A204.1 (cell line): ENCODE measurements around the gene RAB11FIP4.

Experiments
- FAIRE-seq: peaks from 2 replicates; lab custom pipeline; 2012; peaks lifted over from hg19 to GRCh38; lab: Jason Lieb, UNC

The RAB11FIP4 gene

GRCh38 chr17:31549525-31550388, 158.3 kb downstream of the RAB11FIP4 start:
- no peak for FAIRE-seq

DNA sequence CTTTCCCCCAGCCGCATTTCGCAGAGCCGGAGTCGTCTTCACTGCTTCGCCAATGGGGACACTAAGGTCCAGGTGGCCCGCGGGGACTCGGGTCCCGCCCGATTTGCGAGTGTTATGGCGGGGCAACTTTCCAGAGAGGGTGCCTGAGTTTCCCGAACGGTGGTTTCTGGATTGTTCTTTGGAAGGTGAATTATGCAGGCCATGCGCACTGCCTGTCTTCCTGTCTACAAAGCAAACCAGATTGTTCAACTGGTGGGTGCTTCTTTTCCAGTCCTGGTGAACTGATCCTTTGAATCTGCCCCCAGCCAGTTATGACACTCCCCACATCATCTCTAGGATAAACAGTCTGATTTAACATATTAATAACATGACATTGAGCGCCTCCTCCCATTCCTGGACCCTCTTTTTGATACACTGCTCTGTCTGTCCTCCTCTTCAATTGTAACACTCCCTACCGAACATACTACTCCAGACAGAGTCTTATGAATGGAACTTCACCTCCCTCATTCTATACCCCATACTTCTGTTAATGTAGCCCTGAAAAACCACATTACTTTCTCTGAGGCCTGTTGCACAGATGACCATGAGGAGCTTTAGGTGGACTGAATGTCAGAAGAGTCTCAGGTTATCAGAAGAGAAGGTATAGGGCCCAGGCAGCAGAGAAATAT, 159.0 kb downstream of the RAB11FIP4 start:
- no peak for FAIRE-seq

GRCh38 chr17:31552568-31552967, 161.1 kb downstream of the RAB11FIP4 start:
- FAIRE-seq = no peak

- no peak for FAIRE-seq
Measured at GRCh38 chr17:31553506-31553905, 162.0 kb downstream of the RAB11FIP4 start.

- FAIRE-seq = no peak
Measured at GRCh38 chr17:31554930-31555329, 163.5 kb downstream of the RAB11FIP4 start.

DNA sequence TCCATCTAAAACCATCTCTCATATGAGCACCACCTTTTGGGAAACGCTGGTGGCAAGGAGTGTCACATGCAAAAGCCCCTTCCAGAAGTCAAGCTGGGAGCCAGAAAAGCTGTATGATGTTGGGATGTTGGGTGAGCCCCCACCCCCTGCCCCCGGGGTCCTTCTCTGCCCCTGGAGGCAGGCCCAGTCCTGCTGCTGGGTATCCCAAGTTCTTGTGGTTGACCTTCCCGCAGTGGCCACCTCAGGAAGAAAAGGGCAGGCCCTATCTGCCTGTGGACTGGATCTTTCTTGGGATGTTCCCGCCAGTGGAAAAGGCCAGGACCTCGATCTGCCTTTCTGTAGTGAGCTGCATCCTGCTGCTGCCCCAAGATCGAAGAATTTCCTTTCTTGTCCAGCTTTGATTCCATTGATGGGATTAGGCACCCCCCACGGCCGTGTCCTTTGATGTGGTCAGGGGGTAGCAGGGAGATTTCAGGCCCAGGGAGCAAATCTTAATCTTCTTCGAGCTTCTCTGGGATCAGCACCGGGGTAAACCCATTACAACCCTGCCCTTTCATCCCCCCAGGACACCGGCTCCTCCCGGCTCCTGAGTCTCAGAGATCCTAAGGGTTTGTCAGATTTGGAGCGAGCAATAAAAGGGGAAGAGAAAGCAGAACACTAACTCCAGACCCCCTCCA, 165.6 kb downstream of the RAB11FIP4 start:
- no peak for FAIRE-seq

- no peak for FAIRE-seq
Measured at GRCh38 chr17:31558748-31559583, 167.5 kb downstream of the RAB11FIP4 start.

DNA sequence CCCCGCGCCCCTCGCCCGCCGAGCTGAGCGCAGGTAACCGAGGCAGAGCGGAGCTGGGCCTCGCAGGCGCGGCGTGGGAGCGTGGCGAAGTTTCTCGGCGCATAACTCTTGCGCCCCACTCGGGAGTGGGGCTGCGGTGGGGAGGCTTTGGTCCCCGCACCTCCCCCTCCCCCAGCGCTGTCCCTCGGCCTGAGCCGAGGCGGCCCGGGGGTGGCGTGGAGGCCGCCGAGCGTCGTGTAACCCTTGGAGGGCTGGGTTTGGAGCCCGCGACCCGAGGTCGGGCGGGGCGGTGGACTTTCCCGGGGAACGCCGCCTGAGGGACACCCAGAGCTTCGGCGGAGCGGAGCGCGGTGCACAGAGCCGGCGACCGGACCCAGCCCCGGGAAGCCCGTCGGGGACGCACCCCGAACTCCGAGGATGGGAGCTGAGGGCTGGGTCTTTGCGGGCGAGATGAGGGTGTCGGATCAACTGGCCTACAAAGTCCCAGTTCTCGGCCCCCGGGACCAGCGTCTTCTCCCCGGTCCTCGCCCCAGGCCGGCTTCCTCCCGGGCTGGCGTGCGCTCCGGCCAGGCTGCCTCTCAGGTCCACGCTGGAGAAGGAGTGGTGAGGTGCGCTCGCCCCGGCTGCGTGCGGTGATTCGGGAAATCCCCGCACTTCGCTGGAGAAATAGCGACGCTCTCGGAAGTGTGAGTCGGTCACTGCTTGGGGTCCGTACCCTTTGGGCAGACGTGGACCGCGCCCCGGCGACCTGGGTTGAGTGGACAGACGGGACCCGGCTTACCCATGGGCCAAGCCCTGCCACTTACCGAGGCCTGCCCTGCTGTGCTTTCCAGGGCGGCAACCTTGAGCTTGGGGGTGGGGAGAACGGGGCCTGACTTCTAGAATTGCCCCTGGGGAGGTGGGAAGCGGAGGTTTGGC, 168.4 kb downstream of the RAB11FIP4 start:
- no peak for FAIRE-seq

DNA sequence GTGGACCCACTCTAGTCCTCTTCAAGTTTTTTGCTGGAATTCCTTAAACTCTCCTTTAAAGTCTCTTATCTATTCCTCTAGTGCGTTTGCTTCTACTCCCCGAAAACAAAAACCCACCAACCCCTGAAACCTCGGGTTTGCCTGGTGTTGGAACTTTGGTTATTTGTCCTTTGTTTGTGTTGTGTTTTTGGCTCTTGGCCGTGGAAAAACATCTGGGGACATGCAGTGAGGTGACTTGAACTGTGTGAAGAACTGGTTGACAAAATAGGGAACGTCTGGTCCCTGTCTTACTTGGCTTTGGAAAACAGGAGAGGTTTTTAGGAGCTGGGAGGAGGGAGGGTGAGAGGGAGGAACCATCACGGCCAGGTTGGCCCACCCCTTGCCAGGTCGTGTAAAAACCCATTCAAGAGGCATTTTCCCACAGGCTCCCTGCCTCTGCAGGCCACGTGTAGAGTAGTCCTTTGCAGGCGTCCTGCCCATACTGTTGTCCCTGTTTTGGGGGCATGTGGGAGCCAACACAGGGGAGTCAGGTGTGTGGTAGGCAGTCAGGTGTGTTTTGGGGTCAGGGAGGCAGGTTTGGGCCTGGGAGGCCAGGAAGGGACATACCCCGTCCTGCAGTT, 169.3 kb downstream of the RAB11FIP4 start:
- no peak for FAIRE-seq

GRCh38 chr17:31561469-31562375, 170.2 kb downstream of the RAB11FIP4 start:
- no peak for FAIRE-seq

DNA sequence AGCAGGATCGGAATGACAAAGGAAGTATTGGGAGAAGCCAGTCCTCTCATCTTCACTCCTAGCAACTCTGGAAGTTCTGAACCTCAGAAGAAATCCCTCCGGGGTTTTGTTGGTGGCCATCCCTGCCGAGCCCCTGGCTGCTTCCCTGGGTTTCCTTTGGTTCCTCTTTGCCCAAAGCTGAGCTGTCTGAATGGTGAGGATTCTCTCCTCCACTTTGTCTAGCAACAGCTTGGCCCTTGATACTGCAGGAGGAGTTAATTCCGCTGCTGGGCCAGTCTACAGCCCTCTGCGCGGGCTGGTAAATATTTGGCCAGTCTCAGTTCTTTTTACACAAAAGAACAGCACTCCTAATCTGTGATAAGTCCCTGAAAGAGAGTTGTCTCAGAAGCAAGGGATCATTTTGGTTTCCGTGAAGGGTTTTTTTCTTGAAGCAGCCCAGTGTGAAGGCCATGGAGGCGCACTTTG, 170.9 kb downstream of the RAB11FIP4 start:
- no peak for FAIRE-seq

- FAIRE-seq = no peak
Measured at GRCh38 chr17:31564291-31564690, 172.8 kb downstream of the RAB11FIP4 start.

GRCh38 chr17:31564883-31565301, 173.4 kb downstream of the RAB11FIP4 start:
- FAIRE-seq = no peak

DNA sequence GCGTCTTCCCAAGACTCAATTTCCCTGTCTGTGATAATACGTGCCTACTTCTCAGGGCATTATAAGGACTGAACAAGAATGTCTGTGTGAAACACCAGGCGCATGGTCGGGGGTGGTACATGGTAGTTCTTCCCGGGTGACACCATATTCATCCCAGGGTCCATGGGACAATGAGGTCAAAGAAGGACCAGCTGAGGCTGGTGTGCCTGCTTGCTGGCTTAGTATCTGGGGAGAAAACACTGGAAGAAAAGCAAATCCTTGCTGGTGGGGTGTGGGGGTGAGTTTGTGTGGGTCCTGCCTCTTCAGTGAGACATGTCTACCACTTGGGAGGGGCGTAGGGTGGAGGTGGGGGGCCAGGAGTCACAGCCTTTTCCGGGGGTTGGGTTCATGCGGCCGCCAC, 174.2 kb downstream of the RAB11FIP4 start:
- FAIRE-seq = no peak

DNA sequence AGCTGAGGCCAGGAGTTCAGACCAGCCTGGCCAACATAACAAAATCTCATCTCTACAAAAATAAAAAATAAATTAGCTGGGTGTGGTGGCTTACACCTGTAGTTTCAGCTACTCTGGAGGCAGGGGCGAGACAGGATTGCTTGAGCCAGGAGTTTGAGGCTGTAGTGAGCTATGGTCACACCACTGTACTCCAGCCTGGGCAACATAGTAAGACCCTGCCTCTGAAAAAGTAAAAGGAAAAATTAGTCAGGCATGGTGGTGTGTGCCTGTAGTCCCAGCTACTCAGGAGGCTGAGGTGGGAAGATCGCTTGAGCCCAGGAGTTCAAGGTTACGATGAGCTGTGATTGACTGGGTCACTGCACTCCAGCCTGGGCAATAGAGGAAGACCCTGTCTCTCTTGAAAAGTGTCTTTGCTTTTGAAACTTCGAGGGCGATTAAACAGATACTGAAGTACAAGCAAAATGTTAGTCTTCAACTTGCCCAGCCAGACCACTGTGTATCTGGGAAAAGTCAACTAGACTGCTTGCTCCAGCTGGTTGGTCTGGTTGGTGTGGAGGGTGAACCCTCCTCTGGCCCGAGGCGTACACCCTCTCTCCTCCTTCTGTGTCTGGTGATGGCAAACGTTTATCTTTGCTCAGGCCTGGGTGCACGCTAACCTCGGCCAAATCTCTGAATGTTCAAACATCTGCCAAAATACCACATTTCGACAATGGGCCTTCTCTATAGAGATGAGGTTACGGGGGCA, 174.9 kb downstream of the RAB11FIP4 start:
- FAIRE-seq = no peak

DNA sequence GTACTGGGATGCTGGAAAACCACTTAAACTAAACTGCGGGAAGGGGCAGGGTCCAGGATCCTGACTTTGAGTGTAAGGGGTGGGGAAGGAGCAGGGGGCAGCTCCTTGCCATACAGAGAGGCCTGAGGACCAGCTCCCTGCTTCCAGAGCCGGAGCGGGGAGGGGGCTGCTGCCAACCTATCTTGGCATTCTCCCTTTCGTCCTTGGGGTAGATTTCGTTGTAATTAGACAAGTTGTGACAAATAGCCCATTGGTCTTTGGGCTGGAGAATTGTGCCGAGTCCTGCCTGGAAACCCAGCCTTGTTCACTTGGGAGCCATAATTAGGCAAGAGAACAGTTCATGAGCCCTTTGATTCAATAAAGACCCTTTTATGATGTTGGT, 175.5 kb downstream of the RAB11FIP4 start:
- no peak for FAIRE-seq

GRCh38 chr17:31568121-31568520, 176.6 kb downstream of the RAB11FIP4 start:
- no peak for FAIRE-seq

DNA sequence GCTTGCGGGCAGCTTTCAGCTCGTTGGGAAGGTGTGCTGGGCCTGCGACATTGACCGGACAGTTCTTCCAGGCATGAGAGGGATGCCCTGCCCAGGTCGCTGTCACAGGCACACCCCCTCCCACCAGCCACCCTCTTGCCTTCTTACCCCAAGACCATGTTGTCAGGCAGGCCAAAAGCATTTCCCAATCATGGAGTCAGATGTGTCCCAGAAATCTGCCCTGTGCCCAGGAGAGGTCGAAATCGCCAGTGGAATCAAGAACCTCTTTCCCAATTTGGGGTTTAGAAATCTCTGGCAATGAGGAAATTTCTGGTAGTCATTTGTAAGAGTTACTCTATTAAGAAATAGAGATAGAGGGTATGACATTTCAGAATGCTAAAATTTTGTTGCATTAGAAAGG, 177.1 kb downstream of the RAB11FIP4 start:
- no peak for FAIRE-seq

DNA sequence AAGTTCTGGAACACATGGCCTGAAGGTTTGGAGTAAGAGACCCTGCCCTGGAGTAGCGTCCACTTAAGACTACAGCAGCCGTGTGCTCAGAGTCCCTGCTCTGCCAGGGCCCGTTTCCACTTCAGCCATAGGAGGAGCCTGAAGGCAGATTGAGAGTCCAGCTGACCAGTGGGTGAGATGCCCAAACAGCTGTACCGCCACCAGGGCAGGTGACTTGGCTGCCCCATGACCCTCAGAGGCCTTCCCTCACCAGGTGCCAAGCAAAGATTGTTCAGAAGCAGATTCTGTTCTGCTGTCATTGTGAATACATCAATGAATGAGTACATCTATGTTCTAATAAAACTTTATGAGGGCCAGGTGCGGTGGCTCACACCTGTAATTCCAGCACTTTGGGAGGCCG, 178.8 kb downstream of the RAB11FIP4 start:
- no peak for FAIRE-seq
